ENCODE measurements around the gene SS18L1. TPM values are rescaled to one million over a fixed set of nuclear protein-coding genes. Genes with fewer than 3 reads are reported as not detected.
"Not testable (repeated sequence)": the region's sequence is repeated elsewhere in the genome, so short reads cannot be mapped to it uniquely, and the experiment has no call there.

SS18L1 gene
- total and polyA plus RNA-seq, 2 donors: 8.8 to 18.0 TPM

- WGBS: 90% methylated on average over 10 of the region's 10 CpGs
- H3K4me1 ChIP-seq (ENCODE audit: insufficient read depth); DNase-seq (ENCODE audit: extremely low spot score); H3K36me3 ChIP-seq (ENCODE audit: insufficient read depth); H3K27ac ChIP-seq (ENCODE audit: low read depth); H3K4me3 ChIP-seq (ENCODE audit: low read depth, low read length): not testable (repeated sequence)
These were observed 4.8 kb downstream of the SS18L1 start for GRCh38 chr20:62148383-62148782.

- Histone ChIP-seq H3K4me3 (ENCODE audit: low read depth, low read length) (no peak overlapping the region), H3K4me1 (ENCODE audit: insufficient read depth) (no peaks in the 10 kb centered on the region), H3K27ac (ENCODE audit: low read depth) (no peak overlapping the region), H3K36me3 (ENCODE audit: insufficient read depth) (no peaks in the 10 kb centered on the region)
- no peak for DNase-seq (ENCODE audit: extremely low spot score)
- 90% methylated on average over 20 of the region's 20 CpGs for WGBS
These were observed 5.3 kb downstream of the SS18L1 start for GRCh38 chr20:62148908-62149314.

GRCh38 chr20:62149532-62150309 lies 6.2 kb downstream of the SS18L1 start:
- DNase-seq (ENCODE audit: extremely low spot score): no peak
- H3K4me1 ChIP-seq (ENCODE audit: insufficient read depth): no peaks in the 10 kb centered on the region

GRCh38 chr20:62150310-62150575 lies 6.7 kb downstream of the SS18L1 start:
- H3K4me3 ChIP-seq (ENCODE audit: low read depth, low read length): no peak overlapping the region
- WGBS: 94% methylated on average over 11 of the region's 11 CpGs
- H3K36me3 ChIP-seq (ENCODE audit: insufficient read depth): no peaks in the 10 kb centered on the region
- no peak overlapping the region for H3K27ac ChIP-seq (ENCODE audit: low read depth)
- no peak for DNase-seq (ENCODE audit: extremely low spot score)
- H3K4me1 ChIP-seq (ENCODE audit: insufficient read depth): no peaks in the 10 kb centered on the region

More at GRCh38 chr20:62149532-62150309, 6.2 kb downstream of the SS18L1 start:
- WGBS: 67% methylated on average over 24 of the region's 24 CpGs
- H3K4me3 ChIP-seq (ENCODE audit: low read depth, low read length): no peak overlapping the region
- no peak overlapping the region for H3K27ac ChIP-seq (ENCODE audit: low read depth)
- H3K36me3 ChIP-seq (ENCODE audit: insufficient read depth): no peaks in the 10 kb centered on the region

GRCh38 chr20:62151225-62151624 lies 7.7 kb downstream of the SS18L1 start:
- Histone ChIP-seq H3K4me1 (ENCODE audit: insufficient read depth) (no peaks in the 10 kb centered on the region), H3K36me3 (ENCODE audit: insufficient read depth) (no peaks in the 10 kb centered on the region), H3K4me3 (ENCODE audit: low read depth, low read length) (no peak overlapping the region), H3K27ac (ENCODE audit: low read depth) (no peak overlapping the region)
- no peak for DNase-seq (ENCODE audit: extremely low spot score)
- 89% methylated on average over 11 of the region's 11 CpGs for WGBS

- Histone ChIP-seq H3K4me1 (ENCODE audit: insufficient read depth) (no peaks in the 10 kb centered on the region), H3K27ac (ENCODE audit: low read depth) (no peak overlapping the region), H3K4me3 (ENCODE audit: low read depth, low read length) (no peak overlapping the region), H3K36me3 (ENCODE audit: insufficient read depth) (no peaks in the 10 kb centered on the region)
- 91% methylated on average over 23 of the region's 23 CpGs for WGBS
- DNase-seq (ENCODE audit: extremely low spot score): no peak
These were observed 8.3 kb downstream of the SS18L1 start for GRCh38 chr20:62151835-62152364.

GRCh38 chr20:62155428-62156253 lies 12.1 kb downstream of the SS18L1 start:
- no peak for DNase-seq (ENCODE audit: extremely low spot score)
- no peaks in the 10 kb centered on the region for H3K36me3 ChIP-seq (ENCODE audit: insufficient read depth)
- H3K27ac ChIP-seq (ENCODE audit: low read depth): no peak overlapping the region
- H3K4me1 ChIP-seq (ENCODE audit: insufficient read depth): no peaks in the 10 kb centered on the region
- WGBS: 90% methylated on average over 29 of the region's 29 CpGs
- H3K4me3 ChIP-seq (ENCODE audit: low read depth, low read length): no peak overlapping the region

GRCh38 chr20:62156254-62156556 lies 12.6 kb downstream of the SS18L1 start:
- no peak for DNase-seq (ENCODE audit: extremely low spot score)
- Histone ChIP-seq H3K27ac (ENCODE audit: low read depth) (no peak overlapping the region), H3K36me3 (ENCODE audit: insufficient read depth) (no peaks in the 10 kb centered on the region), H3K4me1 (ENCODE audit: insufficient read depth) (no peaks in the 10 kb centered on the region), H3K4me3 (ENCODE audit: low read depth, low read length) (no peak overlapping the region)
- WGBS: 85% methylated on average over 3 of the region's 3 CpGs

- Histone ChIP-seq H3K36me3 (ENCODE audit: insufficient read depth) (no peaks in the 10 kb centered on the region), H3K4me3 (ENCODE audit: low read depth, low read length) (no peak overlapping the region), H3K4me1 (ENCODE audit: insufficient read depth) (no peaks in the 10 kb centered on the region), H3K27ac (ENCODE audit: low read depth) (no peak overlapping the region)
- no peak for DNase-seq (ENCODE audit: extremely low spot score)
- WGBS: 51% methylated on average over 24 of the region's 24 CpGs
These were observed 13.2 kb downstream of the SS18L1 start for GRCh38 chr20:62156592-62157386.

- no peaks in the 10 kb centered on the region for H3K4me1 ChIP-seq (ENCODE audit: insufficient read depth)
- H3K27ac ChIP-seq (ENCODE audit: low read depth): no peak overlapping the region
- no peak overlapping the region for H3K4me3 ChIP-seq (ENCODE audit: low read depth, low read length)
- WGBS: 87% methylated on average over 25 of the region's 25 CpGs
- H3K36me3 ChIP-seq (ENCODE audit: insufficient read depth): no peaks in the 10 kb centered on the region
- DNase-seq (ENCODE audit: extremely low spot score): no peak
These were observed 14.0 kb downstream of the SS18L1 start for GRCh38 chr20:62157387-62158087.

- Histone ChIP-seq H3K27ac (ENCODE audit: low read depth) (no peak overlapping the region), H3K4me1 (ENCODE audit: insufficient read depth) (no peaks in the 10 kb centered on the region), H3K36me3 (ENCODE audit: insufficient read depth) (no peaks in the 10 kb centered on the region), H3K4me3 (ENCODE audit: low read depth, low read length) (no peak overlapping the region)
- WGBS: 95% methylated on average over 12 of the region's 12 CpGs
- no peak for DNase-seq (ENCODE audit: extremely low spot score)
These were observed 14.5 kb downstream of the SS18L1 start for GRCh38 chr20:62158088-62158400.

GRCh38 chr20:62158541-62158940 lies 15.0 kb downstream of the SS18L1 start:
- DNase-seq (ENCODE audit: extremely low spot score): no peak
- H3K27ac ChIP-seq (ENCODE audit: low read depth): no peak overlapping the region
- H3K4me3 ChIP-seq (ENCODE audit: low read depth, low read length): no peak overlapping the region
- no peaks in the 10 kb centered on the region for H3K4me1 ChIP-seq (ENCODE audit: insufficient read depth)
- H3K36me3 ChIP-seq (ENCODE audit: insufficient read depth): no peaks in the 10 kb centered on the region
- 95% methylated on average over 22 of the region's 22 CpGs for WGBS

- 88% methylated on average over 11 of the region's 11 CpGs for WGBS
- Histone ChIP-seq H3K4me1 (ENCODE audit: insufficient read depth) (no peaks in the 10 kb centered on the region), H3K4me3 (ENCODE audit: low read depth, low read length) (no peak overlapping the region), H3K36me3 (ENCODE audit: insufficient read depth) (no peaks in the 10 kb centered on the region), H3K27ac (ENCODE audit: low read depth) (no peak overlapping the region)
- DNase-seq (ENCODE audit: extremely low spot score): no peak
These were observed 15.5 kb downstream of the SS18L1 start for GRCh38 chr20:62159052-62159451.
